Activated CD4-positive, alpha-beta T cell treated with anti-CD3 and anti-CD28 coated beads for 36 hours (primary cell): Measurements from ENCODE around the gene PSG5. TPM values are rescaled to one million over a fixed set of nuclear protein-coding genes. Genes with fewer than 3 reads are reported as not detected.
A peak's percentile ranks its signal among the peaks of the same experiment; 100 is the strongest.
"Not testable (repeated sequence)": the region's sequence is repeated elsewhere in the genome, so short reads cannot be mapped to it uniquely, and the experiment has no call there.

Source experiments
- ATAC-seq: fragments of 200-7000 bp; cut with Tn5 transposase; one replicate; pipeline ENCODE4 v1.10.0; 2021; ENCODE audit warnings: mild to moderate bottlenecking, moderate library complexity
- CTCF ChIA-PET: fragments of 350-600 bp; sonication (Branson Sonifier 250); formaldehyde crosslinking; loops from one replicate; lab custom pipeline; 2021; ENCODE audit warnings: antibody characterized with exemption; lab: Charles Lee
- POLR2A ChIA-PET: fragments of 350-600 bp; sonication (Branson Sonifier 250); formaldehyde crosslinking; loops from one replicate; lab custom pipeline; 2021; ENCODE audit warnings: antibody characterized with exemption, inconsistent platforms; lab: Charles Lee
- DNase-seq: peaks from one replicate; pipeline ENCODE4 v3.0.0-alpha.2; 2020
- H3K27ac Mint-ChIP-seq: one replicate; pipeline ENCODE4 v1.8.0; 2021; ENCODE audit warnings: mixed read lengths
- H3K27me3 Mint-ChIP-seq: one replicate; pipeline ENCODE4 v1.8.0; 2021; ENCODE audit warnings: mixed read lengths
- H3K36me3 Mint-ChIP-seq: one replicate; pipeline ENCODE4 v1.8.0; 2021; ENCODE audit warnings: low read depth, mixed read lengths
- H3K4me1 Mint-ChIP-seq: one replicate; pipeline ENCODE4 v1.8.0; 2021; ENCODE audit warnings: mixed read lengths
- H3K4me3 Mint-ChIP-seq: one replicate; pipeline ENCODE4 v1.8.0; 2021; ENCODE audit warnings: mild to moderate bottlenecking, moderate library complexity, mixed read lengths
- H3K9me3 Mint-ChIP-seq: one replicate; pipeline ENCODE4 v1.8.0; 2021; ENCODE audit warnings: low read depth, mixed read lengths
- intact Hi-C, 2 experiments: fragments of 100-400 bp; cut with DNase I in 1 of 2; cut with micrococcal nuclease in 1 of 2; formaldehyde crosslinking; loops; one replicate each; pipeline versions ENCODE4 v1.14.2 to v1.15.1; 2022 to 2024; cut with DNase I, micrococcal nuclease
- total RNA-seq, 2 experiments: library from RNA; stranded (reverse); gene quantifications; one replicate each; pipeline ENCODE4 v1.2.3, GENCODE V29; 2021

Gene PSG5
- total RNA-seq, 2 experiments from 2014 or later = not detected

GRCh38 chr19:43205471-43206105, 19.3 kb upstream of the PSG5 start, which contains the start of gene PSG4:
Gene PSG4 (minus strand): TSS chr19:43205638. CDS start chr19:43205536, 102 bp downstream.
- H3K27me3 Mint-ChIP-seq, DNase-seq, H3K36me3 Mint-ChIP-seq, POLR2A ChIA-PET, H3K4me3 Mint-ChIP-seq, intact Hi-C loops, H3K27ac Mint-ChIP-seq, ATAC-seq, H3K4me1 Mint-ChIP-seq, H3K9me3 Mint-ChIP-seq: not testable (repeated sequence)
- CTCF ChIA-PET = interaction anchor here (0.6 kb wide), 1 partner anchor 1038 kb away, joined by 5 read pairs; no protein-coding TSS in a partner anchor

DNA sequence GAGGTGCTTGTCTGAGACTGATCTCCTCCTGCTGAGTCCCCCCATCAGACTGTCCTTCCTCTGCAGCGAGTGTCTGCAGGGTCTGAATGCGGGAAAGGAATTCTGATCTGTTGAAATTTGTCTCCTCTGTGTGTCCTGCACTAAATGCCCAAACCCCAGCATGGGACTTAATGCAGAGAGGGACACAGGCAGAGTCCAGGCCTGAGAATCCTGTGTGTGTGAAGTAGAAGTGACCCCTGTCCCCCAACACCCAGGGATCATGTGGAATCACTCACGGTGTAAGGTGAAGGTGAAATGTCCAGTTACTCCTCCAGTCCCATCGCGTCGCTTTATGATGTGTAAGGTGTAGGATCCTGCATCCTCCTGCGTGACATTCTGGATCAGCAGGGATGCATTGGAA, 17.3 kb upstream of the PSG5 start:
- intact Hi-C loops = not testable (repeated sequence)

GRCh38 chr19:43201891-43202290, 15.6 kb upstream of the PSG5 start:
- intact Hi-C loops, H3K4me1 Mint-ChIP-seq, H3K36me3 Mint-ChIP-seq, H3K27me3 Mint-ChIP-seq, POLR2A ChIA-PET, H3K9me3 Mint-ChIP-seq, H3K27ac Mint-ChIP-seq, ATAC-seq, CTCF ChIA-PET, DNase-seq, H3K4me3 Mint-ChIP-seq: not testable (repeated sequence)

More for the DNA sequence above, 17.3 kb upstream of the PSG5 start:
- DNase-seq, H3K27ac Mint-ChIP-seq, ATAC-seq, H3K4me1 Mint-ChIP-seq, H3K4me3 Mint-ChIP-seq, POLR2A ChIA-PET, H3K9me3 Mint-ChIP-seq, H3K36me3 Mint-ChIP-seq, H3K27me3 Mint-ChIP-seq: not testable (repeated sequence)
- CTCF ChIA-PET = interaction anchor here (0.7 kb wide), 1 partner anchor 12 kb away, joined by 3 read pairs; no protein-coding TSS in a partner anchor

- H3K36me3 Mint-ChIP-seq, CTCF ChIA-PET, H3K4me3 Mint-ChIP-seq, POLR2A ChIA-PET, ATAC-seq, DNase-seq, H3K4me1 Mint-ChIP-seq, H3K27ac Mint-ChIP-seq, H3K27me3 Mint-ChIP-seq, H3K9me3 Mint-ChIP-seq, intact Hi-C loops: not testable (repeated sequence)
Measured at GRCh38 chr19:43201337-43201801, 15.0 kb upstream of the PSG5 start.

- H3K27ac Mint-ChIP-seq, CTCF ChIA-PET, H3K4me3 Mint-ChIP-seq, H3K9me3 Mint-ChIP-seq, H3K36me3 Mint-ChIP-seq, intact Hi-C loops, ATAC-seq, H3K4me1 Mint-ChIP-seq, POLR2A ChIA-PET: not testable (repeated sequence)
- DNase-seq = peak; percentile 45
- H3K27me3 Mint-ChIP-seq = peaks cover 16% of the 10 kb centered on the region
Measured at GRCh38 chr19:43198686-43199419, 12.5 kb upstream of the PSG5 start.

GRCh38 chr19:43197666-43198397, 11.5 kb upstream of the PSG5 start:
- peaks cover 18% of the 10 kb centered on the region for H3K27me3 Mint-ChIP-seq
- CTCF ChIA-PET, H3K27ac Mint-ChIP-seq, H3K4me3 Mint-ChIP-seq, intact Hi-C loops, H3K36me3 Mint-ChIP-seq, ATAC-seq, H3K9me3 Mint-ChIP-seq, DNase-seq, H3K4me1 Mint-ChIP-seq, POLR2A ChIA-PET: not testable (repeated sequence)

DNA sequence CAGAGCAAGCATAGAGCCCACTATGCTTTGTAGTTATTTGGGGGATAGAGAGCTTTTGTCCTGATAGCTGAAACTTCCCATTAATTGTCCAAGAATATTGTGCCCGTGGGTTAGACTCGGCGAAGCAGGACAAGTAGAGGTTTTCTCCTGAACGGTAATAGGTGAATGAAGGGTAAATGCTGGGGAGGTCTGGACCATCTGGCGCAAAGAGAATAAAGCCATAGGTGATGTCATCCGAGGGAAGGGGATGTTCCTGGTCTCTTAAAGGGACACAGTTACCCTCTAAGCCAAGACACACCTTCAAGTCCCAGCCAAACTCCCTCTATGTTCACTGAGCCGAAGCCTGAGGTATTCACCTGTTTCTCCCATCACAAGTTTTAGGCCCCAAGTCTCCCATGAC, 8.1 kb upstream of the PSG5 start:
- CTCF ChIA-PET = interaction anchor here (0.5 kb wide), 1 partner anchor 69 kb away, joined by 3 read pairs; no protein-coding TSS in a partner anchor
- ATAC-seq = not testable (repeated sequence)

GRCh38 chr19:43192381-43193155, 6.2 kb upstream of the PSG5 start:
- H3K4me3 Mint-ChIP-seq, DNase-seq, ATAC-seq, H3K36me3 Mint-ChIP-seq, POLR2A ChIA-PET, H3K27ac Mint-ChIP-seq, H3K9me3 Mint-ChIP-seq, H3K4me1 Mint-ChIP-seq: not testable (repeated sequence)
- CTCF ChIA-PET = interaction anchor here (0.7 to 1.1 kb wide), 2 partner anchors 80 to 85 kb away, joined by 3 read pairs; no protein-coding TSS in a partner anchor
- intact Hi-C loops = loop anchor here in 1 of 2 experiments (5.0 kb wide), 1 partner anchor 70 kb away; no protein-coding TSS in a partner anchor
- H3K27me3 Mint-ChIP-seq = peaks cover 29% of the 10 kb centered on the region

More for the DNA sequence above, 8.1 kb upstream of the PSG5 start:
- intact Hi-C loops = loop anchor here in 1 of 2 experiments (5.0 kb wide), 1 partner anchor 68 kb away; no protein-coding TSS in a partner anchor
- H3K9me3 Mint-ChIP-seq, H3K4me1 Mint-ChIP-seq, H3K4me3 Mint-ChIP-seq, DNase-seq, H3K36me3 Mint-ChIP-seq, POLR2A ChIA-PET, H3K27ac Mint-ChIP-seq: not testable (repeated sequence)
- peaks cover 27% of the 10 kb centered on the region for H3K27me3 Mint-ChIP-seq

DNA sequence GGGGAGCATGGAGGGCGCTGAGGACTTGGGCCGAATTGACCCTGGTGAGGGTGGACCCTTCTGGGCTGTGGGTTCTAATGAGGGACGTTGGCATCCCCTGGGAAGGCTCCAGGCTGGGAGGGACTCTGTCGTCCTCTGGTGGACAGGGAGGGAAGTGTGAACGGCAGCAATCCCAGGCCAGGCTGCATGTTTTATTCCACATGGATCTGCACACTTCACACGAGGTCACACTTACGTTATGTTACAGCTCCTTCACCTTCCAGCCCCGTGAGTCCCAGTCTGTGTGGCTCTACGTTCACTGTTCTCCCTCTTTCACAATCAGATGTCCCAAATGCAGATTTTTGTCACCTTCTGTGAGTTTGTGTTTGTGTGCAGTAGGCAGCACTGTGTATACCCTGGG, 1.8 kb upstream of the PSG5 start:
- H3K27ac Mint-ChIP-seq, DNase-seq, H3K9me3 Mint-ChIP-seq, CTCF ChIA-PET, ATAC-seq, H3K4me3 Mint-ChIP-seq, POLR2A ChIA-PET, H3K36me3 Mint-ChIP-seq, H3K4me1 Mint-ChIP-seq, intact Hi-C loops: not testable (repeated sequence)
- H3K27me3 Mint-ChIP-seq = peaks cover 21% of the 10 kb centered on the region

- ATAC-seq, DNase-seq, H3K27ac Mint-ChIP-seq, intact Hi-C loops, POLR2A ChIA-PET, H3K36me3 Mint-ChIP-seq, H3K9me3 Mint-ChIP-seq, H3K4me3 Mint-ChIP-seq, CTCF ChIA-PET, H3K4me1 Mint-ChIP-seq: not testable (repeated sequence)
- peaks cover 10% of the 10 kb centered on the region for H3K27me3 Mint-ChIP-seq
Measured at GRCh38 chr19:43181869-43182771, 4.2 kb downstream of the PSG5 start.
